Measurements from ENCODE around the gene CSF3R.

GRCh38 chr1:36517011-36517771 is 34.5 kb upstream of the CSF3R start:
- TF ChIP-seq, protein P1, sequence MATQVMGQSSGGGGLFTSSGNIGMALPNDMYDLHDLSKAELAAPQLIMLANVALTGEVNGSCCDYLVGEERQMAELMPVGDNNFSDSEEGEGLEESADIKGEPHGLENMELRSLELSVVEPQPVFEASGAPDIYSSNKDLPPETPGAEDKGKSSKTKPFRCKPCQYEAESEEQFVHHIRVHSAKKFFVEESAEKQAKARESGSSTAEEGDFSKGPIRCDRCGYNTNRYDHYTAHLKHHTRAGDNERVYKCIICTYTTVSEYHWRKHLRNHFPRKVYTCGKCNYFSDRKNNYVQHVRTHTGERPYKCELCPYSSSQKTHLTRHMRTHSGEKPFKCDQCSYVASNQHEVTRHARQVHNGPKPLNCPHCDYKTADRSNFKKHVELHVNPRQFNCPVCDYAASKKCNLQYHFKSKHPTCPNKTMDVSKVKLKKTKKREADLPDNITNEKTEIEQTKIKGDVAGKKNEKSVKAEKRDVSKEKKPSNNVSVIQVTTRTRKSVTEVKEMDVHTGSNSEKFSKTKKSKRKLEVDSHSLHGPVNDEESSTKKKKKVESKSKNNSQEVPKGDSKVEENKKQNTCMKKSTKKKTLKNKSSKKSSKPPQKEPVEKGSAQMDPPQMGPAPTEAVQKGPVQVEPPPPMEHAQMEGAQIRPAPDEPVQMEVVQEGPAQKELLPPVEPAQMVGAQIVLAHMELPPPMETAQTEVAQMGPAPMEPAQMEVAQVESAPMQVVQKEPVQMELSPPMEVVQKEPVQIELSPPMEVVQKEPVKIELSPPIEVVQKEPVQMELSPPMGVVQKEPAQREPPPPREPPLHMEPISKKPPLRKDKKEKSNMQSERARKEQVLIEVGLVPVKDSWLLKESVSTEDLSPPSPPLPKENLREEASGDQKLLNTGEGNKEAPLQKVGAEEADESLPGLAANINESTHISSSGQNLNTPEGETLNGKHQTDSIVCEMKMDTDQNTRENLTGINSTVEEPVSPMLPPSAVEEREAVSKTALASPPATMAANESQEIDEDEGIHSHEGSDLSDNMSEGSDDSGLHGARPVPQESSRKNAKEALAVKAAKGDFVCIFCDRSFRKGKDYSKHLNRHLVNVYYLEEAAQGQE (IDR thresholded peaks at IDR 0.05; ENCODE audit: insufficient read depth in 1 of 2, low read depth in 2 of 2, low read length in 2 of 2) = no peak
- no peak for TF ChIP-seq POLR2AphosphoS5 (IDR thresholded peaks at IDR 0.05; ENCODE audit: low read depth, low read length)
